ENCODE measurements around the gene COMP.

The COMP gene

DNA sequence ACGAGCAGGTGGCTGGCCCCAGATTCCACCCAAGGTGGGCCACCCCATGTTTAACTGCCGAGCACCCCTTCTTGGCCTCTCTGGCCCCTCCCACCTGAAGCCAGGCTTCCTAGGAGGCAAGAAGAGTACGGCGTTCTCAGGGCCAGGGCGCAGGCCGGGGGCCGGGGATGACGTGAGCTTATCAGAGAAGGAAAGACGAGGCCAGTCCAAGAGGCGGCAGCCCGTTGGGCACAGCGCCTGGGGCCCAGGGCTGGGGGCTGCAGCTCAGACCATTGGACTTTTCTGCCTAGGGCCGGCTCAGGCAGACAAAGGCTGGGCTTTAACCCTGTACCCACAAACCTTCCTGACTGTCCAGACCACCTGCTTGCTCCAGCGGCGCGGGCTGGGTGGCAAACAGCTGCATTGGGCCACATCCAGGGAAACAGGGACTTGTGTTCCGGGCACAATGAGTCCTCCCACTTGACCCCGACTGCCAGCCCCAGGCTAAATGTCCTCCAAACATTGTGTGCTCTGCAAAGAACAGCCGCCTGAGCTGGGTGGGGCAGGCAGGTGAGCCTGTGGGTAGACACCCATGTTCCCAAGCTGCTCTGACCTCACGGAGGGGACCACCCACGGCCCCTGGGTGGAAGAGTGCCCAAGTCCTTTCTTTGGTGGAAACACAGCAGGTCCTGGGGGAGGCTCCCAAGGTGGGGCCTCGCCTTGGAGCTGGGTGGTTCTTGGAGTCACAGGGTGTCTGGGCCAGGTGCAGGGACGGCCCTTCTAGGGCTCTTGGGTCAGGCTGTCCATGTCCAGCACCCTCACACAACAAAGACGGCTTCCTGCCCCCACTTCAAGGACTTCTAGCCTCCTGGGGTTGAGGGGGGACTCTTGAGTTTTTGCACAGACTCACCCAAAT, 21.9 kb downstream of the COMP start:
- no peak for DNase-seq (ENCODE audit: low spot score)

DNA sequence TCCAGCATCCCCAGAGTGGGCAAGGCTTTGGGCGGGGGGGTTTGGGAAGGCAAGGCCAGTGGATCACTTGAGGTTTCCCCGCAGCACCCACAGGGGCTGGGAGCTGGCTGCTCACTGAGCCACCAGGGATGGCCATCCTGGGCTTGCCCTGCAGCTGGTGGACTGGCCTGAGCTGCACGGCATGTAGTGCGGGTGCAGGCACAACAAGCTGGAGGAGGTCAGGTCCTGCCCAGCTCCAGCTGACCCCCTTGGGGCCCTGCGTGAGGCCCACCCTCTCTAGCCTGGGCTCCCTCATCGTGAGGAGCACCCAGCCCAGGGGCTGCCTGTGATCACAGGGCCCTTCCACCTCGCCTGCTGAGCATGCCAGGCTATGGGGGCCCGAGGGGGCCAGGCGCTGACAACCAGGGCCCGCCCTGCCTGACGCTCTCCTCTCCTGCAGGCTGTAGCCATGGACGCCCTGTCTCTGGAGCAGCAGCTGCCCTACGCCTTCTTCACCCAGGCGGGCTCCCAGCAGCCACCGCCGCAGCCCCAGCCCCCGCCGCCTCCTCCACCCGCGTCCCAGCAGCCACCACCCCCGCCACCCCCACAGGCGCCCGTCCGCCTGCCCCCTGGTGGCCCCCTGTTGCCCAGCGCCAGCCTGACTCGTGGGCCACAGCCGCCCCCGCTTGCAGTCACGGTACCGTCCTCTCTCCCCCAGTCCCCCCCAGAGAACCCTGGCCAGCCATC, 22.9 kb downstream of the COMP start:
- DNase-seq (ENCODE audit: low spot score) = no peak

DNA sequence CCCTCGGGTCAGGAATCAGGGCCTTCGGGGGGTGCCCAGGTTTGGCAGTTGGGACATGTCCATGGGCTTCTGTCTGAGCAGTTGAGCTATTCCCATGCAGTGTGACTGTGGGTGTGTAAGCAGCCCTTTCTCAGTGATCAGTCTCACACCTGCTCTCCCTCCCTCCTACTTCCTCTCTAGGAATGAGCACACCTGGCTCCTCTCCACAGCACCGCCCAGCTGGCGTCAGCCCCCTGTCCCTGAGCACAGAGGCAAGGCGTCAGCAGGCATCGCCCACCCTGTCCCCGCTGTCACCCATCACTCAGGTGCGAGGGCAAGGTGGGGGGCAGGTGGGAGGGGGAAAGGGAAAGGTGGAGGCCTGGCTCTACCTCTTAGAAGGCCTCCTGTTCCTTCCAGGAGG, 25.9 kb downstream of the COMP start:
- DNase-seq (ENCODE audit: low spot score) = no peak

DNA sequence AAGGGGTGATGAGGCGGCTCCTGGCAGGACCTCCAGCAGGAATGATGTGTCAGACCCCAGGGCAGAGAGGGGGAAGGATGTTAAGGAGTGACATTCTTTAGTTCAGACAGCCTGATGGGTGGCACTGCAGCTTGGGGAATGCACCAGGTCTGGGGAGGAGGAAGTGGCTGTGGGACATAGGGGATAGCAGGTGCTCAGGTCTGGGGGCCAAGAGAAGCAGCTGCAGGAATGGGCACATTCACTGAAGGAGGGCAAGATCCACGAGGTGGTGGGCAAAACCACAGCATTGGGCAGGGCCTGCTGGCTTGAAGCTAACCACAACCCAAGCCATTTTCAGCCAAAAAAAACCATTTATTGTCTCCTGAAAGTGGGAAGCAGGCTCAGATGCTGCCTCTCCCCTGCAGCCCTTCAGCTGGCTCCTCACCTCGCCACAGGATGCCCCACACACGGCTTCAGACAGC, 26.5 kb downstream of the COMP start:
- DNase-seq (ENCODE audit: low spot score) = no peak

DNA sequence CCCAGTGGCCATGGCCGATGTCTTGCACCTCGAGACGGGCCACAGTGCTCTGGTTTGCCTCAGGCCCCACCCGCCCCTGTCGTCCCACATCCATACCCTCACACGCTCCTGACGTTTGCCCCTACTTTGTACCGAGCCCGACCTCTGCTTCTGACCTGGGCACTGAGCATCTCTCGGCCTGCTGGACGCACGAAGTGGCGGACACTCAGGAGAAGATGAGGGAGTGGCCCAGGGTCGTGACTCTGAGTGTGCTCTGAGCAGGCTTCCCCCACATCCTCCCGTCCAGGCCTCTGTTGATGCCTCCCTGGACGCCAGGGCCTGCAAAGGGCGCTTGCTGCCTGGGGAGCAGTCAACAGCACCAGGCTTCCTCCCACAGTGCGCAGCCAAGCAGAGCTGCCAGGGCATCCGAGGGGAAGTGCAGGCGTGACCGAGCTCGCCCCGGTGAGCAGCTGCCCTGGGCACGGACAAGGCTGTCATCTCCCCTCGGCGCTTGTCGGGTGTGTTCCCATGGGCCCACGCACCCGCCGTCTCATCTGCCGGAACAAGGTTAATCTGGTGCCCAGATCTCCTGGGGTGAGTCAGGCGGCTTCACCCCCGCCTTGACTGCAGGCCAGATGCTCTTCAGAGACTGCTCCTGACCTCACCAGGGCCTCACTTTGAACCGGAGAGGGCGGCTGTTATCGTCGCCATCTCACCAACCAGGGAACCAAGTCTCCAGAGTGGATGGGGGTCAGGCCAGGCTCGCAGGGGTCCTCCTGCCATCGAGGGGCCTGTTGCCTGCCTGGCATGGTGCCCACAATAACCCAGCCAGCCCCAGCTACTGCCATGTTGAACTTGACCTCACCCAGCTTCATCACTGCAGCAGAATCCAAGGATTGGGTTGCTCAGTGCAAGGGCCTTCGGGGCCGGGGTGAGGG, 27.2 kb downstream of the COMP start:
- no peak for DNase-seq (ENCODE audit: low spot score)

DNA sequence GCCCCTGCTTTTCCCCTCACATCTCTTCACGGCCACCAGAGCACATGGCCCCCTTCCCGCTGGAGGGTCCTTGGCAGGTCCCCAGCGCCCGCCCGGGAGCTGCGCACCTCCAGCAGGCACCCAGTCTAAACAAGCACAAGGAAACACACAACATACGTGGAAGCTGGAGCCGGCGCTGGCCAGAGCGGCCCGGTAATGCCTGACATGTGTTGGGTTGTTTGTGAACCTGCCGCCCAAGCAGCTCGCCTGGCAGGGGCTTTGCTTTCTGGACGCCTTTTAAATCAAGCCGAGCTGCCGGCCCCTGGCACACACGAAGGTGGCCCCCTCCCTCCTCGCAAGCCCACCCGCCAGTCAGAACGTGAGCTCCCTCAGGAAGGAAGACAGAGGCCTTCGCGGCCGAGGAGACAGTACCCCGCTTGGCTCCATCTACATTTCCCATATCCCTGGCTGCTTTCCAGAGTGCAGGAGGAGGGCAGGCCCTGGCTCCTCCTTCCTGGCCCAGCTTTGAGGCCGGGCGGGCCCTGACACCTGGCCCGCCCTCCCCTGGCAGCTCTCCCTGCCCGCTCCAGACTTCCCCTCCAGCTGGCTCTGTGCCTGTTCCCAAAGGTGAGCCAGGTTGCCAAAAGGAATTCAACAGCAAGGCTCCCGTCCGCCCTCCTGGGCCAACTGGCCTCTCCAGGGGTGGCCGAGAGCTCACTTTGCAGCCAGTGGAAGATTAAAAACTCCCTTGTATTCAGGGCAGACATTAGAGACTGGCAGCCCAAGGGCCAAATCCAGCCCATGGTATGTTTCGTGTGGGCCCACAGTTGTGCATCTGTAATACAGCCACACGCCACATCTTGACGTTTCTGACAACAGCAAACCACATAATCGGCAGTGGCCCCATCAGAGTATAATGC, 28.7 kb downstream of the COMP start:
- peak; percentile 44 for DNase-seq (ENCODE audit: low spot score)

DNA sequence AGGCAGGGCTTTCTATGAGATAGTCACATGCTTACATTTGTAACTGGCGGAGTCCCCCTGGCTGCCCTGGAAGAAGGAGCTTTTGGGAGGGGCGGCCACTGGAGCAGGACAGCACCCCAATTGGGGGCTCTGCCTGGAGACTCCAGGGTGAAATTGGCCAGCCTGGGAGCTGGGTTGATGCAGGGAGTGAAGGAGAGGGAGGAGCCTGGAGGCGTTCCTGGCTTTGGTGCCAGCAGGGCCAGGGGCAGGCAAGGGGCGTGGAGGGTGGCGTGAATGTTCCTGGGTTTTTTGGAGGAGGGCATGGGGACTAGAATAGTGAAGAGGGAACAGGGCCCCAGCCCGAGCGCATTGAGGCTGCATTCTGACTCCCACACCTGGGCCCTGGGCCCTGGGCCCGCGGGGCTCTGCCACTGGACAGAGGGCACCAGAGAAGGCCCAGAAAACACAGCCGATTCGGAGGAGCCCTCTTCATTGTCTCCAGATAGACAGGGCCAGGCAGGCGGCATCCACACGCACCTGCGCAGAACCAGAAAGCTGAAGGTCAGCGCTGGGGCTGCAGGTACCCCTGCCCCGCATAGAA, 29.5 kb downstream of the COMP start:
- DNase-seq (ENCODE audit: low spot score) = no peak

DNA sequence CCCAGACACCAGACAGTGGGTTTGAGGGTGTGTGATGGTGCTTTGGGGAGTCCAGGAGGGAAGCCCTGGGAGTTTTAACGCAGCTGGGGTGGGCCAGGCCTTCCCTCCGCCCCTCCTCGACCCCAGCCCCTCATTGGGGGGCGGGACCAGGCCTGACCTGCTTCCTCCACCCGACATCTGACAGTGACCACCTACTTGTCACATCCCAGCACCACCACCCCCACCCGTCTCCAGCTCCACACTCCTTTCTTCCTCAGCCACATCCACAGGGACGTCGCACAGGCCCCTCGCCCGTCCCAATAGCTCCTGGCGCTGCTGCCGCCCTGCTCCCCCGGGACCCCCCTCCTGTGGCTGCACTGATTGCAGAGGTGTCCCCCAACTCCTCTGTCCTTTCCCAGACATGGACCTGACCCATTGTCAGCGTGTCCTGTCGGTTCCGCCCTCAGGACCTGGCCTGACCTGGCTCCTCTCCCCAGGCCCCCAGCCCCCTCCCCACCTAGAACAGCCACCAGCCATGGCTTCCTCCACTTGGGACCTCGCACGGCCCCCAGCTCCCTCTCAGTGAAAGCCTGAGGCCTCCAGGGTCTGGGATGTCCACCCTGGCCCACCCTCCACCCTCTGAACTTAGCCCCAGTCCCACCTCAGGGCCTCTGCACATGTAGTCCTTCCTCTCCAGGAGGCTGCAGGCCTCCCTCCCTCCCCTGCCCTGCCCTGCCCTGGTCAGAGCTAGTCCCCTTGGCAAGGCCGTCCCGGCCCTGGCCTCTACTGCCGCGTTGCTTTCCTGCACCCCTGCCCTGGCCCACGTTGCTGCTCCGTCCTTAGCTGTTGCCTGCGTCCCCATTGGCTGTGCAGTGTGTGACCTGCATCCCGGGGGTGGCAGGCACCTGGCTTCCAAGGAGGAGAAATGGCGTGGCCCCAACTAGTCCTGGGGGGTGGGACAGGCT, 30.4 kb downstream of the COMP start:
- DNase-seq (ENCODE audit: low spot score) = no peak

DNA sequence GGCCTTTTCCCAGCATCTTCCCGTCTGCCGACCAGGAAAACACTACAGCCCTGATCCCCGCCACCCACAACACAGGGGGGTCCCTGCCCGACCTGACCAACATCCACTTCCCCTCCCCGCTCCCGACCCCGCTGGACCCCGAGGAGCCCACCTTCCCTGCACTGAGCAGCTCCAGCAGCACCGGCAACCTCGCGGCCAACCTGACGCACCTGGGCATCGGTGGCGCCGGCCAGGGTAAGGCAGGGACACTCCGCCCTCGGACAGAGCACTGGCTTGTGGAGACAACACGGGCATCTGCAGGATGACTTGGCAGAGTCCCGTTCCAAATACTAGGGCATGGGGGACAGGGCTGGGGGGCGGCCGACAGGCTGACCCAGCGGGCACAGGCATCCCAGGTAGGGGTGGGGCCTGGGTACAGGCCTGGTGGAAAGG, 31.1 kb downstream of the COMP start:
- DNase-seq (ENCODE audit: low spot score) = no peak

DNA sequence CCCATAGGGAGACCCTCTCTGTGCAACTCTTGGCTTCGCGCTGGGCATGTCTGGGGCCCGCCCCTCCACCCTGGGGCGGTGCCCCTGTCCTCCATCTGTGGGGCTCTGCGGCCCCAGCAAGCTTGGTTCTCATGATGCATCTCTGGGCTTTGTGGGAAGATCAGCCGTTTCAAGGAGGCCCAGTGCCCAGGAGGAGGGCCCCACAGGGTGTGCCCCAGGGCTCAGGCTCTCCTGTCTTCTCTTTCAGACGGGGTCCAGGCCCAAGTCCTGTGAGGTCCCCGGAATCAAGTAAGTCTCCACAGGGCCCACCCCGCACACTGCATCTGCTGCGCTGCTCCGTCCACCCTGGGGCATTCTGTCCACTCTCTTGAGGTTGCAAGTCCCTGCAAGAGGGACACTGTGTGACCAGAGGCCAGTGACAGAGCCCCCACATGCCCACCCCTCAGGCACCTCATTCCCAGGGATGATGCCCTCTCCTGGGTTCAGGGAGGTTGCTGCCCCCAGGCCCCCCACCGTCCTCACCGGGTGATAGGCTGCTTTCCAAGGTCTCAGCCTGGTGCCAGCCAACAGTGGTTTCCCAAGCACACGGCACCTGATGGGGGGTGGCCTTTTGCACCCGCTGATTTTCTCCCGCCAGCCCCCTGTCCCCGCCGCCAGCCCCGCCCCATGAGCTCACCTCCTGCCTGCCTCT, 31.7 kb downstream of the COMP start:
- DNase-seq (ENCODE audit: low spot score) = no peak

DNA sequence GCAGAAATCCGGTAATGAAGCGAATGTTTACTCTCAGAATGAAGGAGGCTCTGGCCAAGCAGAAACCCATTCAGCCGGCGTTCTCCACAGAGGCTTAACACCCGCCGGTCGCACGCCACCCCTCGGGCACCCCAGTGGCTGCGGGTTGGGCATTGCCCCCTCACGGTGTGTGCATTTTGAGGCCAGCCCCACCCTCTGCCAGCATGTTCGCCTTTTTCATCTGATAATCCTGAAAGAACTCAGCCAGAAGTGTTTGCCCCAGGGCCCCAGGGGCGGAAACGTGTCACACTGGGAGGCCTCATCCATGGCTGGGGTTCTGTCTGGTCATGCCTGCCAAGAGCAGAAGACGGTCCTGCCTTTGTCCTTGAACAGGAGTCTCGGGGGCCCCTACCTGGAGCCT, 34.2 kb downstream of the COMP start:
- DNase-seq (ENCODE audit: low spot score) = no peak

DNA sequence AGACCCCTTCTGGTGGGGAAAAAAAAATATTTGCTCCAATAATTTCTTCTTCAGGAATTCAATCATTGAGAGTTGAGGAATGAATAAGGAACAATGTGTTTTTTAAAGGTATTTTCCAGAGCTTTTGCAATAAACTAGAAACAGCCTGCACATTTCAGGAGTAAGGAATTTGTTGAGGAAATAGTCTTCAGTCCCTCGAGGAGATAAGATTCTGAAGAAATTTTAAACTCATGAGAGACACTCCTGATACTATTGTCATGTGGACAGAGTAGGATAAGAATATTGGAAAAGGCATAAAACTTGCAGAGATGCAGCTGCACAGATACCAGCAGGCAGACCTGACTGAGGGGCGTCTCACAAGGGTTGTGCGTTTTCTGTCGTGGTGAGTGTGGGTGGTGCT, 36.6 kb downstream of the COMP start:
- no peak for DNase-seq (ENCODE audit: low spot score)

DNA sequence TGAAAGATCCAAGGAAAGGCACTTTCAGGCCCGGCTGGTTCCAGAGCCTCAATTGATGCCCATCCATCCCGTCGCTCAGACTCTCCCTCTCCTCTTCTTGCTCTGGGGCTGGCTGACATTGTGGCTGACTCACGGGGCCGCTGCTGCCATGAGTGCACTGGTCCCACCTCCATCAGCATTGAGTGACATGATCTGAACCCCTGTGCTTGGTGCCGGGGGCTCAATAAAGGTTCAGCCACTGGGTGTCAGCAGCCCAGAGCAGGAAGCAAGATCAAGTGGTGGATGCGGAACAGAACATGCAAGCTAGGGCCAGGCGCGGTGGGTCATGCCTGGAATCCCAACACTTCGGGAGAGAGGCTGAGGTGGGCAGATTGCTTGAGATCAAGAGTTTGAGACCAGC, 39.5 kb downstream of the COMP start:
- no peak for DNase-seq (ENCODE audit: low spot score)

DNA sequence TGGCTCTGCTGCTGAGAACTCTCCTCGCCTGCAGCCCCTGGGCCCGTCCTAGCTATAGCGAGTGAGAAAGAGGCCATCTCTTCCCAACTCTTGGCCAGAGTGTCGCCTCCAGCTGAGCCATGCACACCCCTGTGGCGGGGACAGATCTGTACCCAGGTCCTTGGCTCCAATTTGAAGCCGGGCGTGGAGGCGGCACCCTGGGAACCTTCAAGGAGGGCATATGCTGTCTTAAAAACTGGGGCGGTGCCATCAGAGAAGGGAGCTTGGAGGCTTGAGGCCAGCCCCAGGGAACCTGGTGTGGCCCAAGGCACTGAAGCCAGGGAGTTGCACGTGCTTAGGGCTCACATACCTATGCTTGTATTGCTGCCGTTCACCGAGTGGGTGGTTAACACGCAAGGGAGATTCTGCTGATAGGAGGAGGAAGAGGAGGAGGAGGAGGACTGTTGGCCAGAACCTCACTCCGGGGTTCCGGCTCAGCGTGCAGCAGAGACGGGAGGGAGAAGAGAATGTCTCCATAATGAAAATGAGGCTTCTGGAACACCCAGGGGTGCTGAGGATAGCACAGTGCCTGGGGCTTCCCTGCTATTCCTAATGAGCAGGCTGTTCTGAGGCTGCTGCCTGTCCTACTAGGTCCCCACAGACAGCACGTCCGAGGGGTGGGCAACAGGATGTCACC, 40.7 kb downstream of the COMP start:
- DNase-seq (ENCODE audit: low spot score) = no peak

DNA sequence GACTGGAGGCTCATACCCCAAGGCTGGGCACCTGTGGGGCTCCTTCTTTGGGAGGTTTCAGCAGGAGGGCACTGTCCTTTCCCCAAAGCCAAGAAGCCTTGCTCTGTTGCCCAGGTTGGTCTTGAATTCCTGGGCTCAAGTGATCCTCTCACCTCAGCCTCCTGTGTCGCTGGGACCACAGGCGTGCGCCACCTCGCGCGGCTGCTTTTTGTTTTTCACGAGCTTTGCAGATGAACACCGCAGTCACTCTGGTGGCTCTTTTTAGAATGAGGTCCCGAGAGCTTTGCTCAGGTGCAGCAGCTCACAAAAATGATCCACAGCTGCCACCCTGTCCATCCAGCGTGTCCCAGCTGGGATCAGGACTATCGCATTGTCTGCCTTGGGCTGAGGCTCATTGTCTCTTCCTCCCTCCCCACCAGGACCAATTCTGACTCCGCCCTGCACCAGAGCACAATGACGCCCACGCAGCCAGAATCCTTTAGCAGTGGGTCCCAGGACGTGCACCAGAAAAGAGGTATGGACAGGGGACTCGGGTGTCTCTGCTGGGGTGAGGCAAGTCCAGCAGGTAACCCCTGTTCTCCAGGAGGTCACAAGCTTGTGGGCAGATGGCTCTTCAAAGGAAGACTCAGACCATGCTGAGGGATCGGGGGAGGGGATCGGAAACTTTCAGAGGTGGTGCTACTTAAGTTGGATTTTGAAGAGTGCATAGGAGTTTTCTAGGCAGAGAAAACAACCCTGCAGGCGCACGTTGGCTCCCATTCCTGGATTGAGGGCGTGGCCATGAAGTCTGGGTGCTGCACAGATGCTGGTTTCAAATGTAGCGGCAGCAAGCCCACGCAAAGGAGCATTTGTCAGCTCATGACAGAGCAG, 41.5 kb downstream of the COMP start:
- DNase-seq (ENCODE audit: low spot score) = no peak

DNA sequence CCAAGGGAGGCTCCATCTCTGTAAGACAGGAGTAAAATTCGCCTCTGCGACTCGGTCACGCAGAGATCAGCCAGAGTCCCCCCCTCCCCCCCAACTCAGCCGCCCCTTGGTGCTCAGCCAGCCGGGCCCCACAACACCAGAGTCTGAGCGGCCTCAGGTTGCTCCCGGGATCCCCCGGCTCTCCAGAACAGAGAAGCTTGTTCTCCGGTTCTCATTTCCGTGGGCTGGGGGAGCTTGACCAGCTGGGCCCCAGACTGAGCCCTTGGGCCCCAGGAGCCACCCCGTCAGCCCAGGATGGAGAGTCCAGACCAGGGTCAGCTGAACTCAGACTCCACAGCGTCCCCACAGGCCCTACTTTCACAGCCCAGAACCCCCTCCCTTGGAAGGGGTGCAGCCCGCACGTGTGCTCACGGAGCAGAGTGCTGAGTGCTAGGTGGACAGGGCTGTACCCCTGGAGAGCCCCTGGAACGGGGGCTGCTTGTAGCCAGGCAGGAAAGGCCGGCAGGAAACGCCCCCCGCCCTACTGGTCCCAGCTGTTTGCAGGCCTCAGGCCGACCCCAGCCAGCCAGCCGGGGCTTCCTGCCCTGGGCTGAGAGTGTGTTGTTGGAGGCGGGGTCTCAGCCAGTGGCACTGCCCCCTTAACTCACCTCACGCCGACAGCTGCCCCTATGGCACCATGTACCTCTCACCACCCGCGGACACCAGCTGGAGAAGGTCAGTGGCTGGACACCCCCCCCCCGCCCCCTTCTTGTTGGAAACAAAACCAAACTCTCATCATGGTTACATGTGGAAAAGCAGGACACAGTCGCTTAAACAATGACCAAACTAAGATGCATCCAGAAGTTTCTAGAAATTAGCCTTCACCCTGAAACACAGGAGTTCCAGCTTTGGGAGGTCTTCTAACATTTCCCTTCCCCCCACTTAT, 44.4 kb downstream of the COMP start:
- no peak for DNase-seq (ENCODE audit: low spot score)

Measured in Ammon's horn (tissue), 1 donor.